GM18873 (cell line): ENCODE measurements around the gene MINDY4.
"Not testable (repeated sequence)": the region's sequence is repeated elsewhere in the genome, so short reads cannot be mapped to it uniquely, and the experiment has no call there.

Experiments used
- ATAC-seq: cut with Tn5 transposase; IDR thresholded peaks from one replicate; pipeline ENCODE4 v1.9.1; 2021; ENCODE audit warnings: mild to moderate bottlenecking, moderate library complexity, moderate number of reproducible peaks; ENCODE audit not compliant: unreplicated experiment, low FRiP score

The MINDY4 gene

DNA sequence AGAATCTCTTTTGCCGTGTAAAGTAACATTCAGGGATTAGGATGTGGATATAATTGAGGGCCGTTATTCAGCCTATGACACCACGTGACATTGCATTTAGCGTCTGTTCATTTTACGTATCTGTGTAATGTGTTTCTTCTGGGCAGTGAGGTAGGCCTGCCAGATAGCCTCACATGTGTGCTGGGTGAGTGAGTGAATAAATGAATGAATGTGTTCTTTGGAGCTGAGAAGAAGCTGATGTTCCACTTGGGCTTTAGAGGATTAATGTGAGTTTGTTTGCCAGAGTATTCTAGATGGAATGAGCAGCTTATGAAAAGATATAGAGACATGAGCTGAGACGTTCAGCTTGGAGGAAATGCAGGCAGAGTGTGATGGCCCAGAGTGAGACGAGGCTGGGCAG, 55.0 kb downstream of the MINDY4 start:
- no peak for ATAC-seq

DNA sequence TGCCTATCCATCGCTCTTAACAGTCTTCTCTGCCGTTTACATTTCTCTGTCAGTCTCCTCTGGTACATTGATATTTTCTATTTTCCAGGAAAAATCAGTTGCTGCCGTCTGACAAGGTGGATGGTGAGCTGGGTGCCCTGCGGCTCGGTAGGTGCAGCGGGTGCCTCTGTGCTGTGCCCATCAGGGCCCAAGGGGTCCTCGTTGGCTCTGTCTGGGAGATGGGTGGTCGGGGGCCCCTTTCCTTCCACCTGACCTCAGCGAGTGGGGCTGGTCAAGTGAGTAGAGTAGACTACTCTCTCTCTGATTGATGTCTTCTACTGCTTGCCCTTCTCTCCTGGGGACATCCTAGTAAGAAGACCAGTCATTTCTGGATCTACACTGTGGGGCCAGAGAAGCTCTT, 57.4 kb downstream of the MINDY4 start:
- ATAC-seq: no peak

DNA sequence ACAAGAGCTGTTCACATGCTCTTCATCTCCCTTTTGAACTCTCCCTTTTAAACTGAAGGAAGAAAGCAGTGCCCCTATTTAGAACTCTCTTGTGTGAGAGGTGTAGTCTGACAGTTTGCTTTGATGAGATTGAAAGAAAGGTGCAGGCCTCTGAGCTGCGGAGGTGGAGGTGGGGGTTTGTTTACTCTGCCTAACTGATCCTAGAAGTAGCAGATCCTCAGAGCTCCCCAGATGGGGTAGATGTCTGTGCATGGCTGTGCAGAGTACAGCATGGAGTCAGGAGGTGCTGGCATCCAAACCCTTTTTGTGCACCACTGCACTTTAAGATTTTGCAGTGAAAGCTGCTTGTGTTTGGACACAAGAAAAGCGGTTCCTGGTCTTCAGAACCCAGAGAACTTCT, 58.3 kb downstream of the MINDY4 start:
- ATAC-seq: no peak

DNA sequence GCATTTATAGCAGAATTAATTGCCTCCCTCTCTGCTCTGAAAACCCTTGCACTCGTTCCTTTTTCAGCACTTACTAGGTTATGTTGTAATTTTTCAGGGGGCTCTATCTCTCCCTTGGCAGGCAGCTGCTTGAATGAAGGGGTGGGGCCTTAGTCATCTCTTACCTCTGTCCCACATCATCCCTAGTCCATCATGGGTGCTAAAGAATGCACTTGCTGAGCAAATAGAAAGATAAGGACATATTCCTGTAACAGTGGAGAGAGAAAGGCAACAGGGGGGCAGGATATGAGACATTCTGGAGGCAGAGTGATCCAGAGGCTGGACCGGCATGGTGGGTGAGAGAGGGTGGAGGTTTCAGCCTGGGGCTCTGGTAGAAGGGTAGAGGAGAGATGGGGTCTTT, 60.0 kb downstream of the MINDY4 start:
- ATAC-seq: no peak

DNA sequence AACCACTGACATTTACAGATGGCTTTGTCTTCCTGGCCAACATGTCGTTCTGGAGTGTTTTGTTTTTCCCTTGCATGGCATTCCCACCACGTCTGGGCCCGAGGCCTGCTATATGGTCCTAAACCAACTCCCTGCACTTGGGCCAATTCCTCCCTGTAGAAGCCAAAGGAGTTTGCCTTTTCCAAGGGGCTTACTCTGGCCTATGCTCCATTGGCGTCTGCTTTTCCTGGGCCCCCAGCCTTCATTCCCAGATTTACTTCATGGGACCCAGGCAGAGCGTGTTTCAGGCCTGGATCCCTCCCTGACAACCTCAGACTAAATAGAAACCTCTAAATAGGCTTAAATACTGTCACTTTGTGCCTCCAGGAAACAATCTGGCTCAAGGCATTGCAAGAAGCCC, 60.7 kb downstream of the MINDY4 start:
- no peak for ATAC-seq

DNA sequence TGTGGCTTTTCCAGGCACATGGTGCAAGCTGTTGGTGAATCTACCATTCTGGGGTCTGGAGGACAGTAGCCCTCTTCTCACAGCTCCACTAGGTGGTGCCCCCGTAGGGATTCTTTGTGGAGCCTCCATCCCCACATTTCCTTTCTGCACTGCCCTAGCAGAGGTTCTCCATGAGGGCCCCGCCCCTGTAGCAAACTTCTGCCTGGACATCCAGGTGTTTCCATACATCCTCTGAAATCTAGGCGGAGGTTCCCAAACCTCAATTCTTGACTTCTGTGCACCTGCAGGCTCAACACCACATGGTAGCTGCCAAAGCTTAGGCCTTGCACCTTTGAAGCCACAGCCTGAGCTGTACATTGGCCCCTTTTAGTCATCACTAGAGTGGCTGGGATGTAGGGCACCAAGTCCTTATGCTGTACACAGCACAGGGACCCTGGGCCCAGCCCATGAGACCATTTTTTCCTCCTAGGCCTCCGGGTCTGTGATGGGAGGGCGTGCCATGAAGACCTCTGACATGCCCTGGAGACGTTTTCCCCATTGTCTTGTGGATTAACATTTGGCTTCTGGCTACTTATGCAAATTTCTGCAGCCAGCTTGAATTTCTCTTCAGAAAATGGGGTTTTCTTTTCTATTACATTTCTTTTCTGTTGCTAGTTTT, 62.9 kb downstream of the MINDY4 start:
- ATAC-seq: not testable (repeated sequence)

DNA sequence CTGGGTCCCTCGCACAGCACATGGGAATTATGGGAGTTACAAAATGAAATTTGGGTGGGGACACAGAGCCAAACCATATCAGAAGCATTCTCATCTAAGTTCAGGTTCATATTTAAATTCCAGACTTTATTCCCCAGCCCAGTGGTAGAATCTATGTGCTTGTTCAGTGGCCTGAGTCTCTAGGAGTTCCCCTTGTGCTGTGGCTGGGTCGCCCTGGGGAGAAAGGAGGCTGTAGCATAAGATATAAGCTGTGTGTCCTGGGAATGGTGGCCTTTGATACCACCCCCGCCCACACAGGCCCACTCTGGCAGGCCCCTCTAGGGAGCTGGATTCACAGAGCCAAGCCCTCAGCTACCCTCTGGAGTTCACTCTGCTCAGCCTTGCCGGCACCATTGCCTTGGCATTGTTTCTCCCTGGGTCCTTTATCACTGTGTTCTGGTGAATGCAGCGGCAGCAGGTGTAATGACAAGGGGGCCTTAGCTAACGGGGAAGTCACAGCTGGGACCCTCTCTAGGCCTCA, 64.2 kb downstream of the MINDY4 start:
- ATAC-seq: no peak

DNA sequence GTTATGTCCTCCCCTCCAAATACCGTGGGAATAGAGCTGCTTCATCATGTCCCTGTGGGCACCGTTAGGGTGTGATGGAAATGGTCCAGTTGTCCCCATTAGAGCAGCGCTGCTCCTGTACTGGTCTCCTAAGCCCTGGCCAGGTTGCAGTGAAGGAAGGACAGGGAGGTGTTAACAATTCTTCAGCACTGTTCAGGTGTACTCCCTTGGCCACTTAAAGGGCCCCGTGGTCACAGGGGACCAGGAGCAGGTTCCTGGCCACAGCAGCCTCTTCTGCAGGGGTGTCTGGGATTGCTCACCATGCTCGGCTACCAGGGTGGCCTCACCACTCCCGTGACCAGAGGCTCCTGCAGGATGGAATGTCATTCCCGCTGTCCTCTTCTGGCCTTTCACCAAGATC, 65.8 kb downstream of the MINDY4 start:
- no peak for ATAC-seq

DNA sequence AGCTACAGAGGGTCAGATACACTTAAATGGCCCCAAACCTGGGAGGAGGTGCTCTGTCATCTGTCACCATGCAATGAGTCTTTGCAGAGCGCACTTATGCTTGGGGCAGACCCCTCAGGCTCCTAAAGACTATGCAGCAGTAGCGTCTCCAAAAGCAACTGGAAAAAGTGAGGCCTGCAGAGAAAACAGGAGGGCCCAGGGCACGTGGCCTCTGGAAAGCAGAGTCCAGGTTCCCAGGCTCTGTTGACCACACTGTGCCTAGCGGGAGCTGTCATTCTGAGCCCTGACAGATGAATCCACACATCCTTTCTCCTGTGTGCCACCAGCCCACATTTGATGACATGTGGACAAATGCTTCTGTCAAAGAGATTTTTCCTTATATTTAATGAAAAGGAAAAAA, 66.4 kb downstream of the MINDY4 start:
- no peak for ATAC-seq

DNA sequence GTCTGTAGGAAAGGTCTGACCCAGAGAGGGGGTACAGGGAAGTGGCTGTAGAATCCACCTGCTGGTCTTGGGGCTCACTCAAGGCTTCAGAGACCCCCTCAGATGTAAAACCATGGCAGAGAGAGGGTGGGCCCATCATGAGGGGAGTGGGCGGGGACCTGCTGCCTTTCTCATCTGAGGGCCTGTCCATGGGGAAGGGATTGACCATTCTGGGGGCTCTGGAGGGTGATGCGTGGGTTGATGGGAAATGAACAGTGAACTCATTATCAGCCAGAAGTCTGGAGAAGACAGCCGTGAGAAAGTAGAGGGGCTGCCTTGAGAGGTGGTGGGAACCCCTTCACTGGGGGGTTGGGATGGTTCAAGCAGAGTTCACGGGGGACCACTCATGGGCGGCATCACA, 66.8 kb downstream of the MINDY4 start:
- ATAC-seq: no peak

DNA sequence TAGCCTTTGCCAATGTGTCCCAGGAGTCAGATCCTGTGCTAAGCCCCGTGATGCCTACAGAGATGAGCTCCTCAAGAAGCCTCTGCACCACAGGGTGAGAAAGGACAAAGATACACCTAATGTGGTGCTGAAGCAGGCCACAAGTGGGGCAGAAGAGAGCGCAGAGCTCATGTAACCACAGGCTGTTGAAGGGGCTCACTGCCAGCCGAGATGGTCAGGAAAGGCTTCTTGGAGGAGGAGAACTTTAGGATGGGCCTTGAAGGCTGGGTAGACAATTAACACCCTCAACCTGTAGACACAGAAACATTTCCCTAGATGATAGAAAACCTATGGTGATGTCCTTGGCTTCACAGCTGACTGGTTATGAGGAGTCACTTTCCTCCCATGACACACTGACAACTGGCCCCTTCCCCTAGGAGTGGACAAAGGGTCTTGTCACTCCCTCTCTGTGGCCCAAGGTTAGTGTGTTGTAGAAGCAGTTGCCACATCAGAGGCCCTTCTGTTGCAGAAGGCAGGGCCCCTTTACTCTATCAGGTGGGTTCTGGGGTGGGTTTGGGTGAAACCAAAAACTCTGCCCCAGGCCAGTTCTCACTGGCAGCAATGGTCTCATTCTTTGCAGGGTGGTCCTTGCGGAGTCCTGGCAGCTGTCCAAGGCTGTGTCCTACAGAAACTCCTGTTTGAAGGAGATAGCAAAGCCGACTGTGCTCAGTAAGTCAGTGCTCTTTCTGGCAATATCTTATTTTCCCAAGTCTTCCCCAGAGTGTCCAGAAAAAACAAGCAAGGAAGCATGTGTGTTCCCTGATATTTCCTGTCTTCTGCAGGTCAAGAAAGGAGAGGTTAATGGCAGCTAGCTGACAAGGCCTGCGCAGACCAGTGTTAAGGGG, 69.2 kb downstream of the MINDY4 start:
- ATAC-seq: no peak

DNA sequence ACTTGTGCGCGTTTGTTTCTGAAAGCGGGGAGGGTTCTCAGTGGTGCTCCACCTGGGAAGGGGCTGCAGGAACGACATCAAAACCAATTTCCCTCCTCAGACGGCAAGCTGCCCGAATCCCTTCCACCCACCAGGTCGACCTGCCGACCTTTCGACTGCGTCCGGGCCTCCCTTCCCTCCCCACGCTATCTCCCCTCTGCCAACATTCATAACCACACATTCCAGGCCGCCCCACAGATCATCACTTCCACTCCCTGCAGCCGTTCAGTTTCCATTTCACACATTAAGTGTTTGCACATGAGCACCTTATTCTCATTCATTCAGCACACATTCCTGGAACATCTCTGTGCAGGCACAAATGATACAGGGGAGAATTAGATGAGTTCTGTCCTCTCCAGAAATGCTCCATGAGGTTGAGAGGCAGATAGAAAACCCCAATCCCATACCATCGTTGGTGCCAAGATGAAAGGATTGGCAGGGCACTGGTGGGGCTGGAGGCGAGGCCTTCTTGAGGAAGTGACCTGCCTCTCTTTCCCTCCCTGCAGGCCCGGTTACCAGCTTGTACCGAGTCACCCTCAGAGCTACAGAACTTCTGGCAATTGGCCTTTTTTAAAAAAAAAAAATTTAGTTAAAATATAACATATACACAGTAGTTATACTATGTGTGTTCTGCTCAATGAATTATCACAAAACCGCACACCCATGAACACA, 70.0 kb downstream of the MINDY4 start:
- ATAC-seq: no peak

DNA sequence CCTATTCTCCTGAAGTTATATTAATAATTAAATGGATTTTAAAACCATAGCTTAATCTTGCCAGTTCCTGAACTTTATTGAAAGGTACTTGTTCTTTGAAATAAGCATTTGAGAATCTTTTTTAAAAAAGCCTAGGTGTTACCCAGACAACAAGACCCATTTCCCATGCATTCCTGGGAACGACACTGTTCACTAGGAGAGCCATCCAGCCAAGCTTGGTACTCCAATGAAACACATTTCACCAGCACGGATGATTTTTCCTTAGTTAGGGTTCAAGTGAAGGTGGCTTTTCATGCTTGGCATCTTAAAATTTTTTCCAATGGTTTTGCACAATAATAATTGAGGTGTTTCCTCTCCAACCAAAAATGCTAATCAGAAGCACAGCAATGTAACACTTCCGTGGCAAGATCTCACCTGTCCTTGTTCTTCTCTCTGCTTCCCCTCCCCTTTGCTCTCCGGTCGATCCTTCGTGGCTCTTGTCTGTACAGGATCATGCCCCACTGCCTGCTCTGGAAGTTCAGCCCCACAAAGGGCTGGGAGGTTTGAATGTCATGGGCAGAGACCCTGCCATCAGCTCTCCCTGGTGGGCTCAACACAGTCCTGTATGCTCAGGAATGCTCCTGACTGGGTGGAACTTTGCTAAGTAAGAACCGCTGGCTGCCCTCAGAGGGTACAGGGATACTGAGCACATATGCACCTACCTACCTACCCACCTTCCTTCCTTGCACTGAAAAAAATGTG, 70.8 kb downstream of the MINDY4 start:
- no peak for ATAC-seq

DNA sequence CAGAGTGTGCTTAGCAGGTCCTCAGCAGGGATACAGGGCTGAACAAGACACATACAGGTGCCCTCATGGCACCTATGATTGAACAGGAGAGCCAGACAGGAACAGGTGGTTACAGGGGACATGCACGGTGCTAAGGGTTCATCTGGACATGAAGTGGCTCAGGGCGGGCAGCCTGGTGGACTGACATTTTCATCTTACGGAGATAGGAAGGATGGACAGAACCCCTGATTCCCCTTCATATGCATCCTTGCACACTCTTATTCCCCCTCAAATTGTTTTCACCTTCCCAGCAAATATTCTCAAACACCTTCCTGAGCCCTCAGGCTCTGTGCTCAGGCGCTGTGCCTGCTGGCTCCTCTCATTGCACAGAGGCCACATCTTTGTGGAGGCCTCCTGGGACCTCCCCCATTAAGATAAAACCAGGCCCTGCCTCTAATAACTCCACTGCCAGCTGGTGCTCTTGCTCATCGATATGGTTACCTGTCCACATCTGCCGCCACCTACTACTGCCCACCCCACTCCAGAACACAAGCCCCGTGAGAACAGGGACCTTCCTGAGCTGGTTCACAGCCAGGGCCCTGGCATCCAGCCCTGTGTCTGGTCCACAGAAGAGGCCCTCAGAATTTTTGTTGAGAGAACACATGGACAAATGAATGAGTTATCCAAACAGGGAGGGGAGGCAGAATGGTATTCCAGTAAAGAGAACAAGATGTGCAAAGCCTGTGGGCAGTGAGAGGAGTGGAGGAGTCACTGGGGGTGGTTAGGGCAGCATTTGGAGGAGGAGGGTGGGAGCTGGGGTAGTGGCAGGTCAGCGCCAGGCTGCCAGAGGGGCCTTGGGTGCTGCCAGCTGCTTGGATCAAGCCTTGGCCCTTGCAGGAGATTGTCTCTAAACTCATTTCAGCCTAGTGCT, 71.6 kb downstream of the MINDY4 start:
- ATAC-seq: no peak

DNA sequence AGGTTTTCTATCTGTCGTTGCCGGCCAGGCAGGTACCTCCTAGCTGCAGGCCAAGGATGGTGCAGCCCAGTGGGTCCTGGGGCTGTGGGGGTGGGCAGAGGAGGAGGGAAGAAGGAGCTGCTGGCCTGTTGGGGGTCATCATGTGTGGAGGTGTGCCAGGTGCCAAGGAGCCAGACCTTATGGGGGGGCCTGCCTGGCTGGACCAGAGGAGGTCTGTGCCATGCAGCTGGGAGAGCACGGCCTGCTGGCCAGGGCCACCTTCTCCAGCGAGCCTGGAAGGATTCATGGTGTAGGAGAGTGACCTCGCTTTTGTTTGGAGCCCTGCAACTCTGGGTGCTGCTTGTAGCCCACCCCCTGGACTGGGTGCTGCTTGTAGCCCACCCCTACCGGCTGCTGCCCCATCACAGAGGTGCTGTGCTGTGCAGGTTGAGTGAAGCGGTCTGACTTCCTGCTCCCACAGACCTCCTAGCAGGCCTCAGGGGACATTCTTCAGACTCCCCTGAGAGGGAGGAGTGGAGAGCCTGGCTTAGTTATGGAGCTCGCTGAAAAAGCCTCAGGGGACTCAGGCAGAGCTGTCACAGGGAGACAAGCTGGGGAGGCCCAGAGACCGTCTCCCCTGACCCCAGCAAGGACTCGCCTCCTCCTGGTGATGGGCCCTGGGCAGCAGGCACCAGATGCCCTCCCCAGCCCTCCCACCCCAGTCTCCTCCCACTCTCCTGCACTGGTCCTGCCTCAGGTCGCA, 72.7 kb downstream of the MINDY4 start:
- no peak for ATAC-seq

DNA sequence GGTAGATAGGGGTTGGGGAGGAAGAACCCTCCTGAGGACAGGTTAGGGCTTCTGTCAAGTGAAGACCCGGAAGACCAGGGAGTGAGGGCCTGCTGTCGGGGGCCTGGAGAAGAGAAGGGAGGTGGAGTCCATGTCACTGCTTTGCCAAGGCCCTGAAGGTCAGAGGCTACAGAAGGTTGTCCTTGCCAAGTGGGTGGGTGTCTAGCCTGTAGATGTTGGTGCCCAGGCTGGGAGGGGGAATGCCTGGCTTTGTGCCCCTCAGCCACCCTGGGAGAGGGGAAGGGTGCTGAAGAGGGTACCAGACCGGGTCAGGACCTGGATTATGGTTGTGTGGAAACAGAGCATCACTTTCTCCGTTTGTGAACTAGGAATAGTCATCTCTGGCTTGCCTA, 73.3 kb downstream of the MINDY4 start:
- no peak for ATAC-seq

DNA sequence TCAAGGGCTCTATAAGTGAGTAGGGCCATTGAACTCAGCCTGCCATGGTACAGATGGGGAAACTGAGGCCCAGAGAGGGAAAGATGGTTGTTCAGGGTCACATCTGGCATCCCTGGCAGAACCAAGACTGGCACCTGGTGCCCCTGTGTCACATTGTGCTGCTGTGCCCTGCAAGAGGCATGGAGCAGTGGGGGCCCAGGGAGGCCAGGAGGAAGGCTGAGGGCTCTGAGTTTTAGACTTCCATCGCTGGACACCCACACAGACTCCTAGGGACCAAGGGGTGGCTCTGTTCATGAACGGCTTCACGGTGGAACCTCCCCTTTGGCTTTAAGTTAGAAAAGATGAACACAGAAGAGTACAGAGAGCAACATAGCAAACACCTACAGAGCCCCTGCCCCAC, 73.7 kb downstream of the MINDY4 start:
- no peak for ATAC-seq

DNA sequence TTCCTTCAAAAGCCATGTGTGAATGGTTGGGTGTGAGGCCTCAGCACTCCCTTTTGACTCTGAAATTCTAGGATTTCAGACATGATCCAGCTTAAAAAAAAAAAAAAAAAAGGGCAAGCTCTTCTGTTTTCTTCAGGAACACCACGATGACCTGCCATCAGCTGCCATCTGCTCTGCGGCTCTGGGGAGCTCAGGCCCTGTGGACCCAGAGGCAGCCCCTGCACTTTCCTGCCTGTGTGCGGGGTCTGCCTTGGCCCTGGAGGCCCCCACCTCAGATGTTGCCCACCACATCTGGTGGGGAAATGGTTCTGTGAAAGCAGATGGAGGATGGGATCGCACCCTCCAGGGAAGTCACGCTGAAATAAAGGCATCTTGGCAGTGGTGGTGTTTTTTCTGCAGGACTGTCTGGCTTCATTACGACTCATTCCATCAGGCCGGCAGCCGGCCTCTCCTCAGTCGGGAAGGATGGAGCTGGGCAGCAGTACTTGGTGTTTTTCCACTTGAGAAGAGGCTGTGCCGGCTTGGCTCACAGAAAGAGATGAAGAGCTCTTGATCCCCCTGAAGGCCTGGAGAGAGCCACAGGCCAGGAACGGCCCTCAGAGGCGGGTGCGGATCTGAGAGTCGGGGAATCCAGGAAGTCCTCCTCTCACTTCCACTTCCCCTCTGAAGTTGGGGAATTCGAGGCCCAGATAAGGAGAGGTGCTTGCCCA, 74.4 kb downstream of the MINDY4 start:
- no peak for ATAC-seq
